ENCODE results near the gene GDE1. TPM values are rescaled to one million over a fixed set of nuclear protein-coding genes. Genes with fewer than 3 reads are reported as not detected.
"Not testable (repeated sequence)": the region's sequence is repeated elsewhere in the genome, so short reads cannot be mapped to it uniquely, and the experiment has no call there.

GDE1 gene, protein sequence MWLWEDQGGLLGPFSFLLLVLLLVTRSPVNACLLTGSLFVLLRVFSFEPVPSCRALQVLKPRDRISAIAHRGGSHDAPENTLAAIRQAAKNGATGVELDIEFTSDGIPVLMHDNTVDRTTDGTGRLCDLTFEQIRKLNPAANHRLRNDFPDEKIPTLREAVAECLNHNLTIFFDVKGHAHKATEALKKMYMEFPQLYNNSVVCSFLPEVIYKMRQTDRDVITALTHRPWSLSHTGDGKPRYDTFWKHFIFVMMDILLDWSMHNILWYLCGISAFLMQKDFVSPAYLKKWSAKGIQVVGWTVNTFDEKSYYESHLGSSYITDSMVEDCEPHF
- total RNA-seq = 26.5 and 27.5 TPM in 2 replicates

DNA sequence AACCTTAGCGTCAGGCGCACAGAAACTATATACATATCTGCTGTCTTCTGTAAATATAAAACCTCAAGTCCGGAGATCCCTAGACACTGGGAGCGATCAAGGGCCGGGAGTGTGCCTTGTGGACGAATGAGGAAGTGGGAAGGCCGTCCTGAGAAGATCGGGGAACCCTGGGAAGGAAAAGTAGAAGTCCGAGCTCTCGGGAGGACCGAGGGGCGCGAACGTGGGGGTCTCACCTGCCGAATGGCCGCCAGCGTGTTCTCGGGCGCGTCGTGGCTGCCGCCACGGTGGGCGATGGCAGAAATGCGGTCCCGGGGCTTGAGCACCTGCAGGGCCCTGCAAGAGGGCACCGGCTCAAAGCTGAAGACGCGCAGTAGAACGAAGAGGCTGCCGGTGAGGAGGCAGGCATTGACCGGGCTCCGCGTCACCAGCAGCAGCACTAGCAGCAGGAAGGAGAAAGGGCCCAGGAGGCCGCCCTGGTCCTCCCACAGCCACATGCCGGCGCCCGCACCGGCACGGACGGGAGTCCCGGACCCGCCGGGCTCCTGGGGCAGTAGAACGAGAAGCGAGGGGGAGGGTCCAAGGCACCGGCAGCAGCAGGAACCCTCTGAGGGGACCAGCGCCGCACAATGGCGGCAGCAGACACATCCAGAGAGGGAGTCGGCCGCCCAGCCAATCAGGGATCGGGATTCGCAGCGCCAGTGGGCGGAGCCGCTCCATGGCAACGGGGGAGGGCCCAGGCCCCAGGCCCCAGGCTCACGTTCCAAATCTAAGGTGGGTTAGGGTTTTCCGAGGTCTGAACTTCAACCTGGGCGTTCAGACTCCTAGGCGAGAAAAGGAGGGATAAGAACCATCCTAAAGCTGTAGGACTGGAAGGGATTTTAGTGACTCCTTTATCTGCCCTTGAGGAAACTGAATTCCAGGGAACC lies at the start of gene GDE1:
Gene GDE1 (minus strand): TSS at position 628 of the 926 bp plus-strand sequence. CDS start 134 bp downstream, at position 494.
- intact Hi-C loops (cut with micrococcal nuclease) = loop anchor here (5.0 kb wide), 3 partner anchors 139 to 1221 kb away; partner anchors contain the start of genes SMG1 and THUMPD1

DNA sequence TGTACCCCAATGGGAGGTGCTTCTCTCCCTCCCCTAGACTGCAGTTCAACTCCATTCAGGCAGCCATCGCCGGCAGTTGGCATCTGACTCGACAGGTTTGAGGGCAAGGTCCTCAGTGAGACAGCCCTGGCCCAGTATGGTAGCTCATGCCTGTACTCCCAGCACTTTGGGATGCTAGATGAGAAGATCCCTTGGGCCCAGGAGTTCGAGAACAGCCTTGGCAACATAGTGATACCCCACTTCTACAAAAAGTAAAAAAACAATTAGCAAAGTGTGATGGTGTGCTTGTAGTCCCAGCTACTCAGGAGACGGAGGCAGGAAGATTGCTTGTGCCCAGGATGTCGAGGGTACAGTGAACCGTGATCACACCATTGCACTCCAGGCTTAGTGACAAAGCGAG lies 45.7 kb upstream of the GDE1 start:
- intact Hi-C loops (cut with micrococcal nuclease) = no loop called here

DNA sequence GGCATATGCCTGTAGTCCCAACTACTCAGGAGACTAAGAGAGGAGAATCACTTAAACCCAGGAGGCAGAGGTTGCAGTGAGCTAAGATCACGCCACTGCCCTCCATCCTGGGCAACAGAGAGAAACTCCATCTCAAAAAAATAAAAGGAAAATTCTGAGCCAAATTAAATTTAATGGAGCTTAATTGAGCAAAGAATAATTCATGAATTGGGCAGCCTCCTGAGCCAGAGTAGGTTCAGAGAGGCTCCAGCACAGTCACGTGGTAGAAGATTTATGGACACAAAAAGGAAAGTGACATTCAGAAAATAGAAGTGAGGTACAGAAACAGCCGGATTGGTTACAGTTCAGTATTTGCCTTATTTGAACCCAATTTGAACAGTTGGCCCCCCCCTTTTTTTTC lies 44.5 kb upstream of the GDE1 start:
- intact Hi-C loops (cut with micrococcal nuclease) = no loop called here

DNA sequence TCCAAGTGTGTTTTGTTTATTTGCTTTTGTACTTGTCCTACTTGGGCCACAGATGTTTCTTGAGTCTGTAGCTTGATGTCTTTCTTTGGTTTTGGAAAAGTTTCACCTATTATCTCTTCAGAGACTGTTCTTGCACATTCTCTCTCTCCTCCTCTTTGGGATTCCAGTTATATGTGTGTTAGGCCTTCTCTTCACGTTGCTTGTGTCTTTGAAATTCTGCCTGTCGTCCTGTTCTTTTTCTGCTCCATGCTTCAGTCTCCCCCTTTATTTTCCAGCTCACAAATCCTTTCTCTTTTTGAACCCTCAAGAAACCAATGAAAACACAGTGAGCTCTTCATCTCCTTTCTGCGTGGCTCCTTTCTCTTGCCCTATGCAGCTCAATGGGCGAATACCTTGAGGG lies 41.5 kb upstream of the GDE1 start:
- intact Hi-C loops (cut with micrococcal nuclease) = no loop called here

DNA sequence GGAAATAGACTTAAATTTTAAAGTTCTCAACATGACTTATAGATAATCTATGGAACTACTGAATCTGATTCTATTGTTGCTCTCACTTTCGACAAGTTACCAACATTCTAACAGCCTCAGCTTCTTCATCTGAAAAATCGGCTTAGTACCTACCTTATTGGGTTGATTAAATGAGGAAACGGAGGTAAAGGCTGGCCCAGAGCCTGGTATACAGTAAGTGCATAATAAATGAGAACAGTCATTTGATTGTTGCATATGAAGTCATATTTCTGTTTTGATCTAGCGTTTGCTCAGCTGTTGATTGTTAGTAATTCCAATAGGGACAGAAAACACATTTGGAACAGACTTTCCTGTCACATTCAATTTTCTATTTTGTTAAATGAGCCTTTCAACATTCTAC lies 38.2 kb upstream of the GDE1 start:
- intact Hi-C loops (cut with micrococcal nuclease) = no loop called here

DNA sequence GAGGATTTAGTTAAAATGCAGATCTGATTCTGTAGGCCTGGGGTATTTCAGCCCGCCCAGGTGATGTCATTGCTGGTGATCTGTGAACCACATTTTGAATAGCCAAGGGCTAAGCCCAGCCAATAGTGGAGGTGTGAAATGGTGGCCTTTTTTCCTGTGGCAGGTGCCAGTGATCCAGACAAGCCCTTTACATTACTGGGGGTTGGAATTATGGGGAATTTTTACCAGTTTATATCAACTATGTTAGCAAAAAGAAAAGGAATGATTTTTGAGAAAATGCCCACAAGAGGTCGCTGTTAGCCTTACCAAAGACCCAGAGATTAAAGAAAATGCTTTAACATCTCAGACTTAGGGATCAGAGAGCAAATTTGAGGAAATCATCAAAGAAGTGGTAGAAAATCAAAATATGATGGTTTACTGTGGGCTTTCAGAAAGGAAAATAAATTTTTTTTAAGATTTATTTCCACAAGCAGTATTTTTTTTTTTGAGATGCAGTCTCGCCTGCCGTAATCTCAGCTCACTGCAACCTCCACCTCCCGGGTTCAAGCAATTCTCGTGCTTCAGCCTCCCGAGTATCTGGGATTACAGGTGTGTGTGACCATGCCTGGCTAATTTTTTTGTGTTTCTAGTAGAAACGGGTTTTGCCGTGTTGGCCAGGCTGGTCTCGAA lies 37.5 kb upstream of the GDE1 start:
- intact Hi-C loops (cut with micrococcal nuclease) = loop anchor here (1.0 to 5.0 kb wide), 2 partner anchors 327 to 1343 kb away; partner anchors contain the start of genes DCUN1D3 and LYRM1

DNA sequence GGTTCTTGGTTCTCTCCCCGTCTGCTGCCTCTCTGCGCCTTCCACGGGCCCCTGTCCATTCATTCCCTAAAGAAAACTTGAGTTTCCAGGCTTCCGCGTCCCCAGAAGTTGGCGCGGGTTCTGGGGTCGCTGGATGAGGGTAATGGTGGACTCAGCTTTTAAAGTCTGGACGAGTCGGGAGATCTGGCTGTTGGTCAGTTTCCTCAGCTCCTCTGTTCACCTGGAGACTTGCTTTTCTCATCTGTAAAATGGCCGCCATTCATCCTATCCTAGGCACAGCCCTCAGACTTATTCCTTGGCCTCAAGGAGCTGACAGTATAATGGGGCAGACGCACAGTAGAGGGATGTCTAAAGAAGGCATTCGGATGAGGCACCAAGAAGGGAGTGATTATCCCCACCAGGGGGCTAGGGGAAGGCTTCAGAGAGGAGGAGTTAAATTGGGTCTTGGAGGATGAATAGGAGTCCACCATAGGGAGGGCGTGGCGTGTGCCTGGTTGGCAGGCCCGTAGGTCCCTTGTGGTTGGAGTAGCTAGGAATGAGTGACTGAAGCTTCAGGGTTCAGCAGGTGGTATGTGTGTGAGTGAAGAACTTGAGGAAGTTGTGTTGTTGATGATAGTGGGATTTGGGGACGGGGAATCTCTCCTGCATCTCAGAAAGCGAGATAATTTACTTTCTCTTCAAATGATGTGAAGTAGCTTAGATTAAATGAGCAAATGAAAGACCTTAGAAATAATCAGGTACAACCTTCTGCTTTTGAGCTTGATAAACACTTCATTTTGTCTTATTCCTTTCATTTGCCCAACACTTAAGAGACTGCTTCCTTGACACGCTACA lies 34.3 kb upstream of the GDE1 start:
- intact Hi-C loops (cut with micrococcal nuclease) = loop anchor here (1.0 to 5.0 kb wide), 5 partner anchors 33 to 1346 kb away; partner anchors contain the start of genes CCP110, COQ7, DCUN1D3 and IQCK

DNA sequence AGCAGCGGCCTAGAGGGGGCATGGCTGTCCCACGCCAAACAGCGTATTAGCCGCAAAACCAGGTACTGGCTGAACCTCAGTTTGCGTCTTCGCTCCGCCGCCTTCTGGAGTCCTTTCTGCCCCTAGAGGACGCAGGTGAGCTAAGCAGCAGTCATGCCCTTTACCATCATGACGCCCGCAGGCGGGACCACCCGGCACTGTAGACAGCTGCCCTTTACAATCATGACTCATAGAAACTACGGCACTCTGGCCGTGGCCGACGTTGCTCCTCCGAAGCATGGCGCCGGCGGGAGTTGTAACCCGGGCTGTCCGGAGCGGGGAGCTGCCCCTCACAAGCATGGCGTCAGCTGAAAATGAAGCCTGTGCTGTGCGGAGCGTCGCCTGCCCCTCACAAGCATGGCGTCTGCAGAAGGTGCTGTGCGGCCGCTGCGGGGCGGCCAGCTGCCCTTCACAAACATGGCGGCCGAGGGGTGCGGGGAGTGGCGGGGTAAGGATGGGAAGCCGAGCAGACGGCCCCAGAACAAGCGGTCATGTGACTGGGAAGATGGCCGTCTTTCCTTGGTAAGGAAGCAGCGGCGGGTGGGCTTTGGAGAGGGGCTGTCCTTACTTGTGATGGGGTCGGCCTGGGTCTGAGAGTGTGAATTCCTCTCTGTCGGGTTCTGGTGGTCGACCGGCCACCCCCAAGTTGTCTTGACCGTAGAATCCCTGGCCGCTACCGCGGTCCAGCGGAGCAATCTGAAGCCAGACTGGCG lies 33.5 kb upstream of the GDE1 start, which contains the start of gene VPS35L:
Gene VPS35L (plus strand): TSS at position 518 of the 752 bp plus-strand sequence. CDS start 27 bp downstream, at position 545.
- intact Hi-C loops (cut with micrococcal nuclease) = loop anchor here (1.0 to 5.0 kb wide), 5 partner anchors 32 to 1347 kb away; partner anchors contain the start of genes CCP110, COQ7, DCUN1D3 and IQCK

DNA sequence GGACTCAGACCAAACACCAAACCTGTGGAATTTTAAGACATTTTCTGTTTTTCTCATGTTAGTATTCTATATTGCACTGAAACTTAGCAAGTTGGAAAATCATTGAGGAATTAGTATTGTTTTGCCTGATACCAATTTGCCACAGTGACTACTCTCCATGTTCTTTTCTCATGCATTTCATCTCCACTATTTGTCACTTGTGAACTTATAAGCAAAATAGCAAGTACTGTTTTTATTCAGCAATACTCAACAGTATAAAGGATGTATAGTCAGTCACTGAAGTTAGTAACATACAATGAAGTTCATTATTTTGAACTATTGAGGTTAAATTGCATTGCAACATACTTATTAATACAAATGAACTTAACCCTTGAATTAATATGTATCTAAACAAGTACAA lies 27.8 kb upstream of the GDE1 start:
- intact Hi-C loops (cut with micrococcal nuclease) = no loop called here

DNA sequence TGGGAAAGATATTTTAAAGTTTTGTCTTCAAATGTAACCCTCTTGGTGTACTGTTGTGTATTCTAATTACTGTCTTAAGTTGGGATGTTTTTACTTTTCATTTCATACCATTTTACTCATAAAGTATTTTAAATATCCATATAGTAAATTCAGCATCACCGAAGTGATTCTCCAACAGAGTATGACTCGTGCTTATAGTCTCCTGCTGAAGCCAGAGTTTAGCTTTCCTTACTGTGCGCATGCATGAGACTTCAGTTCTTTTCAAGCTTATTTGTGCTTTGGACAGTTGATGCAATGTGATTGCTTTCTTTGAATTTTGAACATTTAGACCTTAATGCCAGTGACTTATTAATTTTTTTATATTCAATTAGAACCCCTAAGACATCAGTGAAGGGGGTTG lies 26.2 kb upstream of the GDE1 start:
- intact Hi-C loops (cut with micrococcal nuclease) = no loop called here

DNA sequence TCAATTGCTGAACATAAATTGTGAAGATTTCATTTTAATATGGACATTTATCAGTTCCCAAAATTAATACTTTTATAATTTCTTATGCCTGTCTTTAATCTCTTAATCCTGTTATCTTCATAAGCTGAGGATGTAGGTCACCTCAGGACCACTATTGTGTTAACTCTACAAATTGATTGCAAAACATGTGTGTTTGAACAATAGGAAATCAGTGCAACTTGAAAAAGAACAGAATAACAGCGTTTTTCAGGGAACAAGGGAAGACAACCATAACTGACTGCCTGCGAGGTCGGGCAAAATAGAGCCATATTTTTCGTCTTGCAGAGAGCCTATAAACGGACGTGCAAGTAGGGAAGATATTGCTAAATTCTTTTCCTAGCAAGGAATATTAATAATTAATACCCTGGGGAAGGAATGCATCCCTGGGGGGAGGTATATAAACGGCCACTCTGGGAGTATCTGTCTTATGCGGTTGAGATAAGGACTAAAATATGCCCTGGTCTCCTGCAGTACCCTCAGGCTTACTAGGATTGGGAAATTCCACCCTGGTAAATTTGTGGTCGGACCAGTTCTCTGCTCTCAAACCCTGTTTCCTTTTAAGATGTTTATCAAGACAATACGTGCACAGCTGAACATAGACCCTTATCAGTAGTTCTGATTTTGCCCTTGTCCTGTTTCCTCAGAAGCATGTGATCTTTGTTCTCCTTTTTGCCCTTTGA lies 21.5 kb upstream of the GDE1 start:
- intact Hi-C loops (cut with micrococcal nuclease) = not testable (repeated sequence)

DNA sequence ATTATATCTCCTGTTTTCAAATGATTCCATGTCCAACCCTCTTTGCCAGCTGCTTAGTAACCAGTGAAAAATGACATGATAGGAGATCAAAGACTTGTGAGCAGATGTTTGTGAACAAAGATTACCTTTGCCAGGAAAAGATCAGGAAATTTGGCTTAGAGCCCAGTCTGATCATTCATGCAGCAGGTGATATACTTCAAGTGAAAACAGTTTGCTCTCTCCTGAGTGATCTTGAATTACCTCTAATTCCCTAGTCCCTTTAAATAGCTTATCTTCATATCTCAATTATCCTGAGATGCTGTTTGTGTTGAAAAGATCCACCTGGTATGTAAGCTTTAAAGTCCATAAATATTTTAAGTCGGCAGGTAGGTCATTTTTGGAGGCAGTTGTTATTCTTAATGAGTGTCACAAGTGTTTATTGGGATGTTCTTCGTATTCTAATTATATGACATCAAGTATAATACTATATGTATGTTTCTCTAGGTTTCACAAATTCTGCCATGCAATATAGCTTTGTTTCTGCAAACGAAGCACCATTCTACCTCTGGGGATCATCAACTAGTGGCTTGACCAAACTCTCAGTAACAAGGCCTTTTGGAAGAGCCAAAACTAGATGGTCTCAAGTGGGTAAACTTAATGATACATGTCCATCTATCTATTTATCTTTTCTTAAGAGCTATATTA lies 20.4 kb upstream of the GDE1 start:
- intact Hi-C loops (cut with micrococcal nuclease) = no loop called here

DNA sequence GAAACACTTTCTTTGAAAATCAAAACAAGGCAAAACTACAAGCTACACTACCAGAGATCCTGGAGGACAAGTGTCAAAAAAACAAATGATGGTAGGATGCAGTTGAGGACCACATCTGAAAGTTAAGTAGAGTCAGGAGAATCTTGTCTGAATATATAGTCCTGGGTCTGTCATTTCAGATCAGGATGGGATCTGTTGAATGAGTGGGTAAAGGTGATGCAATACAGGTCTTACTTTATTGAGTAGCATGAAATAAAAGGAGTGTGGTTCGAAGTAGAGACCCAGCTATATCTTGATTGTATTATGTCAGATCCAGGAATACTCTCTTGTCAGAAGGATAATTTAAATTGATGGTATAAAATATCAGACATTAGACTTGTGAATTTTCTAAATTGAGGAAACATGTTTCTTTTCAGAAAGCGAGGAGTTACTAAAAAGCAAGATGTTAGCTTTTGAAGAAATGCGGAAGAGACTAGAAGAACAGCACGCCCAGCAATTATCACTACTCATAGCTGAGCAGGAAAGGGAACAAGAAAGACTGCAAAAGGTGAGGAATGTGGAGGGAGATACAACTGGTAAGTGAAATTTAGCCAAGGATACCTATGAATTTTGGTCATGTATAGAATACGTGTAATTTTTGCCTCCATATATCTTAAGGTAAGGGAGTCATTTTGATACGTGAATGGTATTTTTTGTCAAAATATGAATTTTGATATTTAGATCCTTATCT lies 18.5 kb upstream of the GDE1 start:
- intact Hi-C loops (cut with micrococcal nuclease) = no loop called here

DNA sequence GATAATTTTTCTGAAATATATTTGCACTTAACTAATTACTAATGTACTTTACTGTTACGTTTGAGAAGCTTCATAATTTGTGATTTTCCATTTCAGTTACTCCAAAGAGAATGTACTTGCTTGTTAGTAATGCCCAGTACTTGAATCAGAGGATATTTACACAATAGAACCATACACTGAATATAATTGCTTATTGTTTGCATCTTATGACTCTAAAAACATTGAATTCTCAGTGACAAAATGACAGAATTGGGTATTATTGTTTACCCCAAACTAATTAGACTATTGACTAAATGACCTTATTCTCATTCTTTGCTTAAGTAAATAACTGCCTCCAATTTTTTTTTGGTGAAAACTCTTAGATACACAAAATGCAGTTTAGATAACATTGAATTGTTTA lies 10.7 kb upstream of the GDE1 start:
- intact Hi-C loops (cut with micrococcal nuclease) = no loop called here

DNA sequence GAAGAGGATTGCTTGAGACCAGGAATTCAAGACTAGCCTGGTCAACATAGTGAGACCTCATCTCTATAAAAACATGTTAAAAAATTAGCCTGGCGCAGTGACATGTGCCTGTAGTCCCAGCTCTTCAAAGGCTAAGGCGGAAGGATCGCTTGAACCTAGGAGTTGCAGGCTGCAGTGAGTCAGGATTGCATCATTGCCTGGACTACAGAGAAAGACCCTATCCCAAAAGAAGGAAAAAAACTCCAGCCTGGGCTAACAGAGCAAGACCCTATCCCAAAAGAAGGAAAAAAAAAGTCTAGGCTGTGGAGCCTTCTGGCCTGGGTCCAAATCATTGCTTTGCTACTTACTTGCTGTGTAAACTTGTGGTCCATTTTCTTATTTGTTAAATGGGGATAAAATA lies 6.8 kb upstream of the GDE1 start:
- intact Hi-C loops (cut with micrococcal nuclease) = no loop called here

DNA sequence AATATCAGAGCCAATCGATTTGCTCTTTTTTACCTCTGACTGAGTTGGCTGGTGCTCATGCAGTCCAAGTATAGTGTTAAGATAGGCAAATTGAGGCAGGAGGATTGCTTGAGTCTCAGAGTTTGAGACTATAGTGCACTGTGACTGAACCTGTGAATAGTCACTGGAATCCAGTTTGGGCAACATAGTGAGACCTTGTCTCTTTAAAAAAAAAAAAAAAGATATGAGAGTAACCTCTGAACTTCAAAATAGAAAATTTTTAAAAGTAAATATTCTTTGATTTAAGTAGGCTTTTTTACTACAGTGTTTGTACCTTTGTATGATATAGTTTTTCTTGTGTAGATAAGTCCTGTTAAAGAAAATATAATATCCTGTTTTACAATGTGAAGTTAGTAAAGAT lies 5.3 kb upstream of the GDE1 start:
- intact Hi-C loops (cut with micrococcal nuclease) = no loop called here

DNA sequence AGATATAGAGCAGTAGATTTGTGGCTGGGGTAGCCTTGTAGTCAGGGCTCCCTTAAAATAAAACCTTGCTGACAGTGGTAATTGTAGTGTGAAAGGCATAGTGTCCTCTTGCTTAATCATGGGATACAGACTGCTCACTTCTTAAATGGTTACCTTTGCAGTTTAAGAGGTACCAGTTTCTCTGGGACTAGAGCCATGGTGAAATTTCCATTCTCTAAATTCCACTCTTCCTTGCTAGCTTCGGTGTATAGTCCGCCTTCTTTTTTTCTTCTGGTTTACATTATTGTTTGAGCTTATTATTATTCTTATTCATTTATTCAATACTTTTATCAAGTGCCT lies 3.5 kb upstream of the GDE1 start:
- intact Hi-C loops (cut with micrococcal nuclease) = loop anchor here (2.0 kb wide), 1 partner anchor 409 kb away; no protein-coding TSS in a partner anchor
